GM15510 (cell line): ENCODE results near the gene BLCAP.

Experiments
- POLR2A ChIP-seq: IDR thresholded peaks from 3 replicates; pipeline ENCODE4 v1.6.1; 2011; ENCODE audit warnings: borderline replicate concordance; ENCODE audit not compliant: insufficient read length; ENCODE audit errors: extremely low read depth

Gene BLCAP

GRCh38 chr20:37513779-37514359 lies 13.8 kb downstream of the BLCAP start:
- TF ChIP-seq POLR2A, result no peak

- TF ChIP-seq POLR2A, result no peak
Observed at GRCh38 chr20:37511610-37512275, 15.9 kb downstream of the BLCAP start.

GRCh38 chr20:37510226-37510625 lies 17.4 kb downstream of the BLCAP start:
- no peak for TF ChIP-seq POLR2A

GRCh38 chr20:37506152-37506725 lies 21.4 kb downstream of the BLCAP start:
- no peak for TF ChIP-seq POLR2A

GRCh38 chr20:37505263-37506151 lies 22.2 kb downstream of the BLCAP start:
- TF ChIP-seq POLR2A, result no peak

GRCh38 chr20:37504404-37505096 lies 23.1 kb downstream of the BLCAP start:
- TF ChIP-seq POLR2A, result no peak

GRCh38 chr20:37503256-37503927 lies 24.3 kb downstream of the BLCAP start:
- no peak for TF ChIP-seq POLR2A

GRCh38 chr20:37502654-37503053 lies 25.0 kb downstream of the BLCAP start:
- no peak for TF ChIP-seq POLR2A

- no peak for TF ChIP-seq POLR2A
Observed at GRCh38 chr20:37501940-37502339, 25.7 kb downstream of the BLCAP start.

- no peak for TF ChIP-seq POLR2A
Observed at GRCh38 chr20:37500311-37500710, 27.4 kb downstream of the BLCAP start.

- no peak for TF ChIP-seq POLR2A
Observed at GRCh38 chr20:37498066-37498665, 29.5 kb downstream of the BLCAP start.

- no peak for TF ChIP-seq POLR2A
Observed at GRCh38 chr20:37494796-37495195, 32.9 kb downstream of the BLCAP start.

- no peak for TF ChIP-seq POLR2A
Observed at GRCh38 chr20:37494301-37494700, 33.4 kb downstream of the BLCAP start.

- no peak for TF ChIP-seq POLR2A
Observed at GRCh38 chr20:37492945-37493344, 34.7 kb downstream of the BLCAP start.

GRCh38 chr20:37492096-37492625 lies 35.5 kb downstream of the BLCAP start:
- no peak for TF ChIP-seq POLR2A
